ENCODE data around the gene DIS3L2.

DNA sequence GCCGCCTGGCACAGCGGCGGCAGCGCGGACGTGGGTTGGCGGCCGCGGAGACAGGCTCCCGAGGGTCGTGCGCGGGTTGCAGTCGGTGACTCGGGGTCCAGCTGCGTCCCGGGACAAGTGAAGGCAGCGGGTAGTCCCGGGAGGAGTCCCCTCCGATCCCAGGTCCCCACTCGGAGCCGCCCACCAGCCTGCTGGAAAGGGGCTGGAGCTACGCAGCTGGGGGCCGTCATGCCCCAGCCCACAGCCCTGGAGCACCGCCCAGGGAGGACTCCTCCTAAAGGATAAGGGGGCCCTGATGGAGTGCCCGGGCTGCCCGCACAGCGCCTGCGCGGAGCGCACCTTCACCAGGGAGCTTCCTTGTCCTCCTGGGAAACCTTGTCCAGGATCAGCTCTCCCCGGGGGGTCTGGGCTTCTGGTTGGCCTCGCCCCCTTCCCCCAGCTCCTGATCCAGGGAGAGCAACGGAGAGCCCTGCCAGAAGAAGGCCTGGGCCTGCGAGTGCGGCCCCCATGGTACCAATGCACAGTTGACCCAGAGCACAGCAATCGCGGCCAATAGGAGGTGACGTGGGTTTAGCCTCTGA is 391.1 kb downstream of the DIS3L2 start:
- TF ChIP-seq, protein P1, sequence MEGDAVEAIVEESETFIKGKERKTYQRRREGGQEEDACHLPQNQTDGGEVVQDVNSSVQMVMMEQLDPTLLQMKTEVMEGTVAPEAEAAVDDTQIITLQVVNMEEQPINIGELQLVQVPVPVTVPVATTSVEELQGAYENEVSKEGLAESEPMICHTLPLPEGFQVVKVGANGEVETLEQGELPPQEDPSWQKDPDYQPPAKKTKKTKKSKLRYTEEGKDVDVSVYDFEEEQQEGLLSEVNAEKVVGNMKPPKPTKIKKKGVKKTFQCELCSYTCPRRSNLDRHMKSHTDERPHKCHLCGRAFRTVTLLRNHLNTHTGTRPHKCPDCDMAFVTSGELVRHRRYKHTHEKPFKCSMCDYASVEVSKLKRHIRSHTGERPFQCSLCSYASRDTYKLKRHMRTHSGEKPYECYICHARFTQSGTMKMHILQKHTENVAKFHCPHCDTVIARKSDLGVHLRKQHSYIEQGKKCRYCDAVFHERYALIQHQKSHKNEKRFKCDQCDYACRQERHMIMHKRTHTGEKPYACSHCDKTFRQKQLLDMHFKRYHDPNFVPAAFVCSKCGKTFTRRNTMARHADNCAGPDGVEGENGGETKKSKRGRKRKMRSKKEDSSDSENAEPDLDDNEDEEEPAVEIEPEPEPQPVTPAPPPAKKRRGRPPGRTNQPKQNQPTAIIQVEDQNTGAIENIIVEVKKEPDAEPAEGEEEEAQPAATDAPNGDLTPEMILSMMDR (conservative IDR thresholded peaks at IDR 0.05; ENCODE audit: low read depth, low read length): no peak
- TF ChIP-seq RFX5 (IDR thresholded peaks at IDR 0.05; ENCODE audit: low read depth, low read length): no peak
- no peak for TF ChIP-seq RCOR1 (IDR thresholded peaks at IDR 0.05; ENCODE audit: insufficient replicate concordance, low read length)
- no peak for TF ChIP-seq CEBPB (IDR thresholded peaks at IDR 0.05; ENCODE audit: low read depth, low read length)
- TF ChIP-seq MXI1 (IDR thresholded peaks at IDR 0.05; ENCODE audit: borderline replicate concordance, low read depth, low read length): no peak
- TF ChIP-seq CHD1 (IDR thresholded peaks at IDR 0.05; ENCODE audit: low read depth, low read length): no peak
- no peak for TF ChIP-seq FOS (IDR thresholded peaks at IDR 0.05; ENCODE audit: low read depth, low read length)
- TF ChIP-seq RAD21 (IDR thresholded peaks at IDR 0.05; ENCODE audit: low read length): no peak
- TF ChIP-seq POLR2A (IDR thresholded peaks at IDR 0.05; ENCODE audit: low read depth, low read length): no peak
- TF ChIP-seq, protein P2, sequence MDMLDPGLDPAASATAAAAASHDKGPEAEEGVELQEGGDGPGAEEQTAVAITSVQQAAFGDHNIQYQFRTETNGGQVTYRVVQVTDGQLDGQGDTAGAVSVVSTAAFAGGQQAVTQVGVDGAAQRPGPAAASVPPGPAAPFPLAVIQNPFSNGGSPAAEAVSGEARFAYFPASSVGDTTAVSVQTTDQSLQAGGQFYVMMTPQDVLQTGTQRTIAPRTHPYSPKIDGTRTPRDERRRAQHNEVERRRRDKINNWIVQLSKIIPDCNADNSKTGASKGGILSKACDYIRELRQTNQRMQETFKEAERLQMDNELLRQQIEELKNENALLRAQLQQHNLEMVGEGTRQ (IDR thresholded peaks at IDR 0.05; ENCODE audit: low read depth, low read length): no peak
- TF ChIP-seq, protein P3, sequence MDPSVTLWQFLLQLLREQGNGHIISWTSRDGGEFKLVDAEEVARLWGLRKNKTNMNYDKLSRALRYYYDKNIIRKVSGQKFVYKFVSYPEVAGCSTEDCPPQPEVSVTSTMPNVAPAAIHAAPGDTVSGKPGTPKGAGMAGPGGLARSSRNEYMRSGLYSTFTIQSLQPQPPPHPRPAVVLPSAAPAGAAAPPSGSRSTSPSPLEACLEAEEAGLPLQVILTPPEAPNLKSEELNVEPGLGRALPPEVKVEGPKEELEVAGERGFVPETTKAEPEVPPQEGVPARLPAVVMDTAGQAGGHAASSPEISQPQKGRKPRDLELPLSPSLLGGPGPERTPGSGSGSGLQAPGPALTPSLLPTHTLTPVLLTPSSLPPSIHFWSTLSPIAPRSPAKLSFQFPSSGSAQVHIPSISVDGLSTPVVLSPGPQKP (IDR thresholded peaks at IDR 0.05; ENCODE audit: borderline replicate concordance, low read depth, low read length): no peak
- no peak for TF ChIP-seq SMC3 (IDR thresholded peaks at IDR 0.05; ENCODE audit: low read depth, low read length)
